IMR-90 (cell line): ENCODE results near the gene CD96. TPM values are rescaled to one million over a fixed set of nuclear protein-coding genes. Genes with fewer than 3 reads are reported as not detected.

Experiments
- ATAC-seq: fragments of 200-7000 bp; cut with Tn5 transposase; 2 replicates; pipeline ENCODE4 v1.9.1; 2020; ENCODE audit warnings: low read depth, mild to moderate bottlenecking, moderate library complexity
- BruUV-seq: library from RNA; stranded (reverse); fragments of 400-500 nt; replicated peaks from 2 replicates; lab custom pipeline; 2021; lab: Mats Ljungman, UMichigan
- CTCF ChIA-PET: fragments of 300-600 bp; formaldehyde crosslinking; extraction: SDS; loops from one replicate; lab custom pipeline; 2021; ENCODE audit warnings: antibody characterized with exemption; lab: Yijun Ruan, JAX
- POLR2A ChIA-PET: fragments of 300-600 bp; sonication (Branson Sonifier 250); formaldehyde crosslinking; loops from one replicate; lab custom pipeline; 2022; ENCODE audit warnings: antibody characterized with exemption; ENCODE audit not compliant: unreplicated experiment; lab: Charles Lee
- DNase-seq: peaks from one replicate; pipeline ENCODE4 v3.0.0; 2013
- H2AFZ ChIP-seq: replicated peaks from 2 replicates; pipeline ENCODE3; 2013; ENCODE audit warnings: low read length, mild to moderate bottlenecking; ENCODE audit not compliant: poor library complexity
- H2AK5ac ChIP-seq: 2 replicates; pipeline ENCODE4 v1.6.1; 2013; ENCODE audit warnings: low read depth, low read length, inconsistent platforms
- H2AK9ac ChIP-seq: replicated peaks from 2 replicates; pipeline ENCODE3; 2013; ENCODE audit warnings: mild to moderate bottlenecking, low read depth, low read length, moderate library complexity; ENCODE audit not compliant: poor library complexity
- H2BK120ac ChIP-seq: 2 replicates; pipeline ENCODE4 v1.6.1; 2013; ENCODE audit warnings: low read depth, low read length, inconsistent platforms
- H2BK15ac ChIP-seq: 3 replicates; pipeline ENCODE4 v1.6.1; 2013; ENCODE audit warnings: low read depth, low read length, inconsistent platforms
- H2BK20ac ChIP-seq: 2 replicates; pipeline ENCODE4 v1.6.1; 2013; ENCODE audit warnings: low read depth, mild to moderate bottlenecking, inconsistent platforms, low read length, moderate library complexity
- H2BK5ac ChIP-seq: 2 replicates; pipeline ENCODE4 v1.6.1; 2013; ENCODE audit warnings: mild to moderate bottlenecking, low read depth, low read length, inconsistent platforms; ENCODE audit not compliant: poor library complexity, severe bottlenecking
- H3K14ac ChIP-seq: replicated peaks from 2 replicates; pipeline ENCODE4 v1.6.1; 2013; ENCODE audit warnings: low read depth, low read length, inconsistent platforms
- H3K18ac ChIP-seq: 2 replicates; pipeline ENCODE4 v1.6.1; 2013; ENCODE audit warnings: low read depth, low read length, control low read depth
- H3K23ac ChIP-seq: 2 replicates; pipeline ENCODE4 v1.6.1; 2013; ENCODE audit warnings: low read depth, low read length, inconsistent platforms
- H3K27ac ChIP-seq: 2 replicates; pipeline ENCODE4 v1.5.1; 2013; ENCODE audit warnings: mild to moderate bottlenecking, control low read depth, low read length; ENCODE audit not compliant: insufficient read depth
- H3K27me3 ChIP-seq: 2 replicates; pipeline ENCODE4 v1.6.1; 2013; ENCODE audit warnings: low read length; ENCODE audit not compliant: control insufficient read depth, insufficient read depth
- H3K36me3 ChIP-seq: 2 replicates; pipeline ENCODE4 v1.6.1; 2013; ENCODE audit warnings: low read length, mixed read lengths; ENCODE audit not compliant: control insufficient read depth, insufficient read depth
- H3K4ac ChIP-seq: 2 replicates; pipeline ENCODE4 v1.6.1; 2013; ENCODE audit warnings: low read depth, low read length, inconsistent platforms
- H3K4me1 ChIP-seq: 2 replicates; pipeline ENCODE4 v1.6.1; 2013; ENCODE audit warnings: low read length, mixed read lengths; ENCODE audit not compliant: control insufficient read depth, insufficient read depth
- H3K4me2 ChIP-seq: 2 replicates; pipeline ENCODE4 v1.6.1; 2013; ENCODE audit warnings: low read depth, mild to moderate bottlenecking, control low read depth, low read length, moderate library complexity
- H3K4me3 ChIP-seq: 2 replicates; pipeline ENCODE4 v1.5.1; 2013; ENCODE audit warnings: low read depth, mild to moderate bottlenecking, control low read depth, low read length, moderate library complexity; ENCODE audit not compliant: insufficient read depth
- H3K56ac ChIP-seq: 2 replicates; pipeline ENCODE4 v1.6.1; 2013; ENCODE audit warnings: low read length, inconsistent platforms; ENCODE audit not compliant: insufficient read depth; ENCODE audit errors: extremely low read depth
- H3K79me1 ChIP-seq, 2 experiments: 2 replicates each; pipeline ENCODE4 v1.6.1; 2013; ENCODE audit warnings: low read length in 2 of 2, inconsistent platforms in 1 of 2, low read depth in 1 of 2
- H3K9ac ChIP-seq: 2 replicates; pipeline ENCODE4 v1.6.1; 2013; ENCODE audit warnings: low read depth, low read length, control low read depth
- H3K9me1 ChIP-seq: 2 replicates; pipeline ENCODE4 v1.6.1; 2013; ENCODE audit warnings: low read length, inconsistent platforms; ENCODE audit not compliant: insufficient read depth
- H3K9me3 ChIP-seq: 2 replicates; pipeline ENCODE4 v1.6.1; 2013; ENCODE audit warnings: low read length; ENCODE audit not compliant: control insufficient read depth, insufficient read depth
- H4K20me1 ChIP-seq: 2 replicates; pipeline ENCODE4 v1.6.1; 2013; ENCODE audit warnings: low read length, inconsistent platforms; ENCODE audit not compliant: insufficient read depth
- H4K5ac ChIP-seq: 2 replicates; pipeline ENCODE4 v1.6.1; 2013; ENCODE audit warnings: mild to moderate bottlenecking, low read depth, low read length, control low read depth
- H4K8ac ChIP-seq, 2 experiments: 2 replicates each; pipeline ENCODE4 v1.6.1; 2013; ENCODE audit warnings: low read depth in 2 of 2, low read length in 2 of 2, control low read depth in 1 of 2, inconsistent platforms in 1 of 2
- H4K91ac ChIP-seq: 2 replicates; pipeline ENCODE4 v1.6.1; 2013; ENCODE audit warnings: low read depth, low read length, inconsistent platforms; ENCODE audit not compliant: insufficient read depth
- CHD1 ChIP-seq: IDR thresholded peaks from 2 replicates; pipeline ENCODE4 v1.6.1; 2012; ENCODE audit warnings: low read depth, low read length, improper control_type of control experiment
- CTCF ChIP-seq: conservative IDR thresholded peaks from 2 replicates; pipeline ENCODE4 v1.5.1; 2012; ENCODE audit warnings: mild to moderate bottlenecking, low read depth, low read length, improper control_type of control experiment
- ELK1 ChIP-seq: fragments of 150-350 bp; IDR thresholded peaks from 2 replicates; pipeline ENCODE4 v1.6.1; 2016; ENCODE audit warnings: low read depth, mild to moderate bottlenecking, low read length, moderate library complexity, borderline replicate concordance
- FOS ChIP-seq: fragments of 150-350 bp; IDR thresholded peaks from 2 replicates; pipeline ENCODE4 v1.6.1; 2016; ENCODE audit warnings: low read depth, low read length
- MAZ ChIP-seq: IDR thresholded peaks from 2 replicates; pipeline ENCODE4 v1.6.1; 2012; ENCODE audit warnings: low read depth, mild to moderate bottlenecking, low read length, improper control_type of control experiment, moderate library complexity, borderline replicate concordance
- MXI1 ChIP-seq: IDR thresholded peaks from 2 replicates; pipeline ENCODE4 v1.6.1; 2012; ENCODE audit warnings: low read depth, mild to moderate bottlenecking, low read length, moderate library complexity, borderline replicate concordance
- RCOR1 ChIP-seq: IDR thresholded peaks from 2 replicates; pipeline ENCODE4 v1.6.1; 2012; ENCODE audit warnings: mild to moderate bottlenecking, low read length, improper control_type of control experiment; ENCODE audit not compliant: insufficient replicate concordance
- RFX5 ChIP-seq: IDR thresholded peaks from 2 replicates; pipeline ENCODE4 v1.8.0; 2012; ENCODE audit warnings: low read depth, mild to moderate bottlenecking, low read length, moderate library complexity
- USF2 ChIP-seq: fragments of 150-350 bp; IDR thresholded peaks from 2 replicates; pipeline ENCODE4 v1.6.1; 2017; ENCODE audit warnings: mild to moderate bottlenecking, antibody characterized with exemption, low read length, low read depth
- WGBS, 2 experiments: methylation state at CpG; one replicate each; pipeline versions ENCODE4 v1.1.5 to v1.1.7; 2013; ENCODE audit warnings: missing lambda C conversion rate in 2 of 2; ENCODE audit not compliant: insufficient read length in 1 of 2; ENCODE audit errors: extremely low coverage in 2 of 2; 5-methylcytosine and 5-hydroxymethylcytosine counted together
- dilution Hi-C: fragments of 300-500 bp; cut with HindIII; formaldehyde crosslinking; loops from one replicate; pipeline ENCODE4 v1.14.3; 2018; ENCODE audit warnings: low sequenced_read_pairs; ENCODE audit not compliant: unreplicated experiment
- in situ Hi-C: fragments of 300-500 bp; cut with MboI; formaldehyde crosslinking; loops from 3 replicates; pipeline ENCODE4 v1.14.3; 2019; ENCODE audit warnings: low sequenced_read_pairs, inconsistent platforms, mixed read lengths
- intact Hi-C: fragments of 100-400 bp; cut with micrococcal nuclease; formaldehyde crosslinking; loops from 2 replicates; pipeline ENCODE4 v1.10.0; 2022
- polyA plus RNA-seq, 3 experiments: library from polyadenylated mRNA; depleted of rRNA; stranded (reverse); fragments of >200 nt; gene quantifications; 2 replicates each; pipeline ENCODE4 v1.2.3, GENCODE V29; 2012; ENCODE audit warnings: low replicate concordance in 1 of 3
- total RNA-seq: library from RNA; depleted of rRNA; stranded (reverse); fragments of >200 nt; gene quantifications from 2 replicates; pipeline ENCODE4 v1.2.3, GENCODE V29; 2012

CD96 gene
- total and polyA plus RNA-seq, 2 of the 4 experiments (the other 2 are of a cell fraction): 0.05 to 0.18 TPM

- H2AFZ ChIP-seq: no peak overlapping the region
- TF ChIP-seq USF2 (no peak), CHD1 (no peak), ELK1 (no peak), FOS (no peak), RCOR1 (no peak), RFX5 (no peak), MXI1 (no peak), CTCF (no peak), MAZ (no peak)
- no peak overlapping the region for H2BK15ac ChIP-seq
- no peak overlapping the region for H4K8ac ChIP-seq
- POLR2A ChIA-PET: no interaction called here
- DNase-seq: no peak
- no peaks in the 10 kb centered on the region for H3K9me1 ChIP-seq
- intact Hi-C loops (no loop called here), in situ Hi-C loops (no loop called here), dilution Hi-C loops (no loop called here)
- H3K4me2 ChIP-seq: no peak overlapping the region
- H4K5ac ChIP-seq: no peak overlapping the region
- H3K27ac ChIP-seq: no peak overlapping the region
- H3K23ac ChIP-seq: no peak overlapping the region
- H3K4me3 ChIP-seq: no peak overlapping the region
- H3K4me1 ChIP-seq: no peaks in the 10 kb centered on the region
- H3K18ac ChIP-seq: no peak overlapping the region
- H3K27me3 ChIP-seq: no peaks in the 10 kb centered on the region; the same call in 1 of the 2 replicates
- 67% methylated on average over 3 of the region's 4 CpGs; no CpG with 5 or more reads in 1 of the 2 experiments for WGBS, 2 experiments
- CTCF ChIA-PET: no interaction called here
- BruUV-seq: no TSS peak
- H3K14ac ChIP-seq: no peak overlapping the region
- no peak overlapping the region for H2BK5ac ChIP-seq
- H2BK120ac ChIP-seq: no peak overlapping the region
- no peaks in the 10 kb centered on the region for H3K79me1 ChIP-seq
- no peak overlapping the region for H2AK9ac ChIP-seq
- H3K9me3 ChIP-seq: no peaks in the 10 kb centered on the region
- H4K20me1 ChIP-seq: no peaks in the 10 kb centered on the region
- H2AK5ac ChIP-seq: no peak overlapping the region
- H3K36me3 ChIP-seq: no peaks in the 10 kb centered on the region
- no peak overlapping the region for H3K56ac ChIP-seq
- no peak overlapping the region for H4K91ac ChIP-seq
- H2BK20ac ChIP-seq: no peak overlapping the region
- H3K9ac ChIP-seq: no peak overlapping the region
- H3K4ac ChIP-seq: no peak overlapping the region
- ATAC-seq: no peak
Observed at GRCh38 chr3:111547631-111548030, 5.6 kb downstream of the CD96 start.
